ENCODE measurements around the gene NME5. TPM values are rescaled to one million over a fixed set of nuclear protein-coding genes. Genes with fewer than 3 reads are reported as not detected.

Gene NME5, protein sequence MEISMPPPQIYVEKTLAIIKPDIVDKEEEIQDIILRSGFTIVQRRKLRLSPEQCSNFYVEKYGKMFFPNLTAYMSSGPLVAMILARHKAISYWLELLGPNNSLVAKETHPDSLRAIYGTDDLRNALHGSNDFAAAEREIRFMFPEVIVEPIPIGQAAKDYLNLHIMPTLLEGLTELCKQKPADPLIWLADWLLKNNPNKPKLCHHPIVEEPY
- 9.9 and 11.0 TPM in 2 replicates for total RNA-seq
- long read RNA-seq, partial matches to known transcripts, result 1 of 7 reads
- long read RNA-seq, other reads (novel, unspliced or antisense), result 5 of 7 reads

DNA sequence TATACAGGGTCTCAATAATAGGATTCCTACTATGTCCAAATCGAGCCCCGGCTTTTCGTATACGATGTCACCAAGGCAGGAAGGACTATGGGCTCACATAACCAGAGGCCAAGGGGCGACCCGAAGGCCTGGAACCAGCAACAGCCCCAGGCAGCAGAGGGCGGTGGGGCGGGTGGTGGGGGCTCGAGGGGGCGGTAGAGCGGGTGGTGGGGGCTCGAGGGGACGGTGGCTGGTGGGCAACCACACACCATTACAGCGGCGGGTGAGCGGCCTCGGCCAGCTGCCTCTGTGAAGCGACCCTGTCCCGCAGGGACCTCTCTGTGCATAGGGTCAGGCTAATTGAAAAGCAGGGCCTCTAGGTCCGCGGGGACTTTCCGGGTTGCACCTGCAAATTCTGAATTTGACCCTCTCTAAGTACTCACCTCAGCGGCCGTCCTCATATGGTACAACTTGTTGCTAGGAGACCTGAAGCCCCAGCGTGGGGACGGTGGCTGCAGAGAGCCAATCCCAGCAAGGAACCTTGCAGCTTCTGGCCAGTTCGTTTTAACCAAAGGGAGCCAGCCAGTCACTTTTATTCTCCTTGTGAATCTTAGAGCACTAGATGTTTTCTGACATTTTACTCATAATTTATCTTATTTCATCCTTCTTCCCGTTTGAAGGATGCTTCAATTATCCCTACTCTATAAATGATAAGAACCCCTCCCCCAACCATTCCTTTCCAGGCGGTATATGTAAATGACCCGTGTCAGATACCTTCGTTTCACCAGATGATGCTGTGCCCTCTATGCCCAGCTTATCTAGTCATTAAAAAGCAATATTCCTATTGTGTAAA, at the start of gene NME5:
TSS of gene NME5 (minus strand) at position 480 of the 832 bp plus-strand sequence. CDS start 648 bp downstream, outside the sequence.
- peak within 1 kb of the TSS; percentile 33 for H3K27ac Mint-ChIP-seq
- H3K4me1 Mint-ChIP-seq (ENCODE audit: low read depth), result peaks cover 5% of the 10 kb centered on the region
- peak within 1 kb of the TSS; percentile 82 for H3K4me3 Mint-ChIP-seq (ENCODE audit: low read depth)
- no peaks in the 10 kb centered on the region for H3K9me3 Mint-ChIP-seq (ENCODE audit: low read depth)
- H3K27me3 Mint-ChIP-seq, result no peaks in the 10 kb centered on the region
- no peaks in the 10 kb centered on the region for H3K36me3 Mint-ChIP-seq (ENCODE audit: insufficient read depth)
- TF ChIP-seq, protein P1, sequence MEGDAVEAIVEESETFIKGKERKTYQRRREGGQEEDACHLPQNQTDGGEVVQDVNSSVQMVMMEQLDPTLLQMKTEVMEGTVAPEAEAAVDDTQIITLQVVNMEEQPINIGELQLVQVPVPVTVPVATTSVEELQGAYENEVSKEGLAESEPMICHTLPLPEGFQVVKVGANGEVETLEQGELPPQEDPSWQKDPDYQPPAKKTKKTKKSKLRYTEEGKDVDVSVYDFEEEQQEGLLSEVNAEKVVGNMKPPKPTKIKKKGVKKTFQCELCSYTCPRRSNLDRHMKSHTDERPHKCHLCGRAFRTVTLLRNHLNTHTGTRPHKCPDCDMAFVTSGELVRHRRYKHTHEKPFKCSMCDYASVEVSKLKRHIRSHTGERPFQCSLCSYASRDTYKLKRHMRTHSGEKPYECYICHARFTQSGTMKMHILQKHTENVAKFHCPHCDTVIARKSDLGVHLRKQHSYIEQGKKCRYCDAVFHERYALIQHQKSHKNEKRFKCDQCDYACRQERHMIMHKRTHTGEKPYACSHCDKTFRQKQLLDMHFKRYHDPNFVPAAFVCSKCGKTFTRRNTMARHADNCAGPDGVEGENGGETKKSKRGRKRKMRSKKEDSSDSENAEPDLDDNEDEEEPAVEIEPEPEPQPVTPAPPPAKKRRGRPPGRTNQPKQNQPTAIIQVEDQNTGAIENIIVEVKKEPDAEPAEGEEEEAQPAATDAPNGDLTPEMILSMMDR (IDR thresholded peaks at IDR 0.05; ENCODE audit: unreplicated experiment), result no peak
- peak; percentile 57 for DNase-seq (ENCODE audit: low spot score, unreplicated experiment)

DNA sequence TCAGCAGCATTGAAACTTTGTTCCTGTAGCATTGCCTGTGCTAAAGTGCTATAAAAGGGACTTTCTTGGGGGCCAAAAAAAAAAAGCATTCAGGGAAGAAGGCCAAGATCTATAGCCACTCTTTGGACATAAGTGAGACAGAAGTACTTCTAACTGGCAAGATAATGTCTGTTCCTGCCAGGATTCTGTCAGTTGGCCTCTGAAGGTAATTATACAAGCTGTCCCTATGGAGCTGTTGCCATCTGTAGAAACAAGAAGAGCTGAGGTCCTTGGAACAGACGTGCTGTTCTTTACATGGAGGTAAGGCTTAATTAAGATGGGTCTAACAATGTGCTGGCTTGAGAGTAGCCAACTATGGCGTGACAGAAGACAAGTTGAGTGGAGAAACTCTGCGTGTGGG, 49.4 kb upstream of the NME5 start:
- H3K36me3 Mint-ChIP-seq (ENCODE audit: insufficient read depth), result peaks cover 9% of the 10 kb centered on the region
- H3K27ac Mint-ChIP-seq, result no peak overlapping the region
- no peak overlapping the region for H3K4me3 Mint-ChIP-seq (ENCODE audit: low read depth)
- no peaks in the 10 kb centered on the region for H3K9me3 Mint-ChIP-seq (ENCODE audit: low read depth)
- H3K4me1 Mint-ChIP-seq (ENCODE audit: low read depth), result no peaks in the 10 kb centered on the region
- no peak for DNase-seq (ENCODE audit: low spot score, unreplicated experiment)
- H3K27me3 Mint-ChIP-seq, result no peaks in the 10 kb centered on the region
- TF ChIP-seq, protein P1 (IDR thresholded peaks at IDR 0.05; ENCODE audit: unreplicated experiment), result no peak

DNA sequence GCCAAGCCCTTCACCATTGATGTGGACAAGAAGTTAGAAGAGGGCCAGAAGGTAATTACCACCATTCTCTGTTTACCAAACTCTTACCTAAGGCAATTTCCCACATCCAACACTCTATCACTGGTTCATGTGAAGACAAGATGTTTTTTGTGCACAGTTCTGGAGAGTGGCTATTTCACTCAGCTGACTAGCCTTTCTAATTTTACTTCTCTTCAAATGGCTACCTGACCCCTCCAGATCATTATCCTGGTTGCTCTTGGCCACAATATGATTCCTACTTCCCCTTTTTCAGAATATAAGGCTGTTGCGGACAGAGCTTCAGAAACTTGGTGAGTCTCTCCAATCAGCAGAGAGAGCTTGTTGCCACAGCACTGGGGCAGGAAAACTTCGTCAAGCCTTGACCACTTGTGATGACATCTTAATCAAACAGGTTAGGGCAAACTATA, 46.8 kb upstream of the NME5 start:
- no peak overlapping the region for H3K27ac Mint-ChIP-seq
- H3K4me3 Mint-ChIP-seq (ENCODE audit: low read depth), result no peak overlapping the region
- H3K27me3 Mint-ChIP-seq, result no peaks in the 10 kb centered on the region
- TF ChIP-seq, protein P1 (IDR thresholded peaks at IDR 0.05; ENCODE audit: unreplicated experiment), result no peak
- H3K9me3 Mint-ChIP-seq (ENCODE audit: low read depth), result no peaks in the 10 kb centered on the region
- peaks cover 9% of the 10 kb centered on the region for H3K36me3 Mint-ChIP-seq (ENCODE audit: insufficient read depth)
- no peak for DNase-seq (ENCODE audit: low spot score, unreplicated experiment)
- no peaks in the 10 kb centered on the region for H3K4me1 Mint-ChIP-seq (ENCODE audit: low read depth)

DNA sequence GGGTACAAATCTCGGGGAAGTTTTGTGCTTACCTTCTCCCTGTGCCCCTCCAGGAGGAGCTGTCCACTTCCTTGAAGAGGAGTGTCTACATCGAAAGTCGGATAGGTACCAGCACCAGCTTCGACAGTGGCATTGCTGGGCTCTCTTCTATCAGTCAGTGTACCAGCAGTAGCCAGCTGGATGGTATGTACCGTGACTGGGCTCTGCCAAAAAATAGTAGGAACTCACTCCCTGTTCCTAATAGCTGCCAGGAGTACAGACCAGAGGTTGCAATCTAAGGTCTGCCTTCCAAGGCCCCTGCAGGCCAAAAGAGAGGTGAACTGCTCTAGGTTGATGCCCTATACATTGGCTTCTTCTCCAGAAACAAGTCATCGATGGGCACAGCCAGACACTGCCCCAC, 43.6 kb upstream of the NME5 start:
- Mint-ChIP-seq H3K4me1 (ENCODE audit: low read depth) (no peaks in the 10 kb centered on the region), H3K27ac (no peak overlapping the region), H3K9me3 (ENCODE audit: low read depth) (no peaks in the 10 kb centered on the region), H3K27me3 (no peaks in the 10 kb centered on the region), H3K36me3 (ENCODE audit: insufficient read depth) (peaks cover 4% of the 10 kb centered on the region), H3K4me3 (ENCODE audit: low read depth) (no peak overlapping the region)
- TF ChIP-seq, protein P1 (IDR thresholded peaks at IDR 0.05; ENCODE audit: unreplicated experiment), result no peak
- no peak for DNase-seq (ENCODE audit: low spot score, unreplicated experiment)

DNA sequence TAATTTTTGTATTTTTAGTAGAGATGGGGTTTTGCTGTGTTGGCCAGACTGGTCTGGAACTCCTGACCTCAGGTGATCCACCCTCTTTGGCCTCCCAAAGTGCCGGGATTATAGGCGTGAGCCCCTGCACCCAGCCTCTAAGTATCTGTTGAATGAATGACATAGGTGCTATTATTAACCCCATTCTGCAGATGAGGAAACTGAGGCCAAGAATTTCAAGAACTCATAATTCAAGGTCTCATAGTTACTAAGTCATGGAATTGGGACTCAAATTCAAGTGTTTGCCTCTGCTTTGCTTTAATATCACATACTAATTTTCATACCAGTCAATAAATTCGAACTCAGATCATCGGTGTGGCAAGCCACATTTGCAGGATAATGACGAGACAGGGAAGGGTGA, 41.6 kb upstream of the NME5 start:
- Mint-ChIP-seq H3K27ac (no peak overlapping the region), H3K36me3 (ENCODE audit: insufficient read depth) (peaks cover 2% of the 10 kb centered on the region), H3K4me1 (ENCODE audit: low read depth) (peaks cover 4% of the 10 kb centered on the region), H3K9me3 (ENCODE audit: low read depth) (no peaks in the 10 kb centered on the region), H3K4me3 (ENCODE audit: low read depth) (no peak overlapping the region), H3K27me3 (no peaks in the 10 kb centered on the region)
- TF ChIP-seq, protein P1 (IDR thresholded peaks at IDR 0.05; ENCODE audit: unreplicated experiment), result no peak
- DNase-seq (ENCODE audit: low spot score, unreplicated experiment), result no peak
